ENCODE results near the gene ACOX1.

Gene ACOX1

DNA sequence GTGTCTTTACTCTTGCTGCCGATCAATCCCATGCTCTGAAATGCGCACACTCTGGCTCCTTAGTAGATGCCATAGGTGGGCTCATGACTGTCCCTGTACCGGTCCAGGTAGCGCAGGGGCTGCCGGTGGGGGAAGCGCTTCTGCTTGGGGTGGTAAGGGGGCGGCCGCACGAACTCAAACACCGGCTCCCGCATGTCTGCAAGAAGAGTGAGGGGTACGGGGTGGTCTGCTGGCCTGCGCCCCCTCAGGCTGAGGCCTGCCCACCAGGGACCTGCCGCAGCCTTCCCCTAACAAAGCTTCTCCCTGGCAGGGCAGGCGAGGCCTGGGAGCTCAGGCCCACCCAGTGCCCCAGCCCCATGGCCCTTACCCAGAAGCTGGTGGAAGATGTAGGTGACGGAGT lies 80.2 kb downstream of the ACOX1 start:
- no peak for DNase-seq (ENCODE audit: extremely low read depth, low read depth)
- TF ChIP-seq, protein P1, sequence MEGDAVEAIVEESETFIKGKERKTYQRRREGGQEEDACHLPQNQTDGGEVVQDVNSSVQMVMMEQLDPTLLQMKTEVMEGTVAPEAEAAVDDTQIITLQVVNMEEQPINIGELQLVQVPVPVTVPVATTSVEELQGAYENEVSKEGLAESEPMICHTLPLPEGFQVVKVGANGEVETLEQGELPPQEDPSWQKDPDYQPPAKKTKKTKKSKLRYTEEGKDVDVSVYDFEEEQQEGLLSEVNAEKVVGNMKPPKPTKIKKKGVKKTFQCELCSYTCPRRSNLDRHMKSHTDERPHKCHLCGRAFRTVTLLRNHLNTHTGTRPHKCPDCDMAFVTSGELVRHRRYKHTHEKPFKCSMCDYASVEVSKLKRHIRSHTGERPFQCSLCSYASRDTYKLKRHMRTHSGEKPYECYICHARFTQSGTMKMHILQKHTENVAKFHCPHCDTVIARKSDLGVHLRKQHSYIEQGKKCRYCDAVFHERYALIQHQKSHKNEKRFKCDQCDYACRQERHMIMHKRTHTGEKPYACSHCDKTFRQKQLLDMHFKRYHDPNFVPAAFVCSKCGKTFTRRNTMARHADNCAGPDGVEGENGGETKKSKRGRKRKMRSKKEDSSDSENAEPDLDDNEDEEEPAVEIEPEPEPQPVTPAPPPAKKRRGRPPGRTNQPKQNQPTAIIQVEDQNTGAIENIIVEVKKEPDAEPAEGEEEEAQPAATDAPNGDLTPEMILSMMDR (IDR thresholded peaks at IDR 0.05; ENCODE audit: low read depth, low read length): no peak

DNA sequence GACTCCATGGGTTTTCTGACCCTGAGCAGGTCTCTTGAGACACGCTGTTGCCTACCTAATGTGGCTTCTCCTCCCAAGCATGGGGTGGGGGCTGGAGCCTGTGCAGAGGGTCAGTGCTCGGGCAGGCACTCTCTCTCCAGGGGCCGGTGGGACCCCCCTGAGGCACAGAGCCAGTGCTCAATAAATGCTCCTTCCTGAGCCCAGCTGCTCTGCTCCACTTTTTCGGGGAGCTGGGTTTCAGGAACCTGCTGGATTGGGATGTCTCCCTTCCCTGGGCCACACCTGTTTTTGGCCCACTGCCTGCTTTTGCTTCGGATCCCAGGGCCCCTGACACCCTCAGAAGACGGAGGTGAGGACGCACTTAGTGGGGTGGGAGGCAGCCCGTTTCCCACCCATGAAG lies 80.9 kb downstream of the ACOX1 start:
- no peak for DNase-seq (ENCODE audit: extremely low read depth, low read depth)
- TF ChIP-seq, protein P1 (IDR thresholded peaks at IDR 0.05; ENCODE audit: low read depth, low read length): no peak

DNA sequence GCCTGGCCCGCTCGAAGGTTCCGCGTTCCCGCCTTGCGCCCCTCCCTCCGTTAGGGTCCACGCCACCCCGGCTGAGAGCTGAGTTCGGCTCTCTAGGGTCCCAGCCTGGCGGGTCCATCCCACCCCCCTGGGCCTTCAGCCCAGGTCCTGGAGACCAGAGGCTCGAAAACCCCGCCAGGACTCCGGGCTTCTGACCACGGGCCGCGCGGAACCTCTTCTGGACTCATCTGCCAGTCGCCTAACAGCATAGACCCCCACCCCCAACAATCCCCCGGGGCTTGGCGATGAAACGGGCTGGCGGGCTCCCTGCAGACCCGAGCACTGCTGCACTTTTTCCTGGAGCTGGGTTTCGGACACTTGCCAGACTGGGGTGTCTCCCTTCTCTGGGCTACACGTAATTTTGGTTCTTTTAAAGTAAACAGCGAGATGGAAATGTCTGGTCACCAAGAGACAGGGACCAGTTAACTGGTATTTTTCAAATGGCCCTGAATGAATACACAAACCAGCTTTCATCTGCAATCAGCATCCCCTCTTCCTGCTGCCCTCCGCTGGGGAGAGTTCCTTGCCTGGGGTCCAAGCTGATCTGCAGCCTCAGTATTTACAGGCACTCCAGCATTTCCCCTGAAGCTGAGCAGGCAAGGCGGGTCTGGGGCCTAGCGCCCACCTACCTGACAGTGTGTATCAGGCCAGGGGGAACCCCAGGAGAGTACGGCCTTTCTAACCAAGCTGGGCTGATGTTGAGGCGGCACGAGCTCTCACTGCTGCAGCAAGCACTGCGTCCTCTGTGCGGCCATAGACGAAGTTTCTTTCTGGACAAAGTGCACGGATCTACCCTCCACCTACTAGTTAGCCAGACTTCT lies 81.6 kb downstream of the ACOX1 start:
- DNase-seq (ENCODE audit: extremely low read depth, low read depth): no peak

DNA sequence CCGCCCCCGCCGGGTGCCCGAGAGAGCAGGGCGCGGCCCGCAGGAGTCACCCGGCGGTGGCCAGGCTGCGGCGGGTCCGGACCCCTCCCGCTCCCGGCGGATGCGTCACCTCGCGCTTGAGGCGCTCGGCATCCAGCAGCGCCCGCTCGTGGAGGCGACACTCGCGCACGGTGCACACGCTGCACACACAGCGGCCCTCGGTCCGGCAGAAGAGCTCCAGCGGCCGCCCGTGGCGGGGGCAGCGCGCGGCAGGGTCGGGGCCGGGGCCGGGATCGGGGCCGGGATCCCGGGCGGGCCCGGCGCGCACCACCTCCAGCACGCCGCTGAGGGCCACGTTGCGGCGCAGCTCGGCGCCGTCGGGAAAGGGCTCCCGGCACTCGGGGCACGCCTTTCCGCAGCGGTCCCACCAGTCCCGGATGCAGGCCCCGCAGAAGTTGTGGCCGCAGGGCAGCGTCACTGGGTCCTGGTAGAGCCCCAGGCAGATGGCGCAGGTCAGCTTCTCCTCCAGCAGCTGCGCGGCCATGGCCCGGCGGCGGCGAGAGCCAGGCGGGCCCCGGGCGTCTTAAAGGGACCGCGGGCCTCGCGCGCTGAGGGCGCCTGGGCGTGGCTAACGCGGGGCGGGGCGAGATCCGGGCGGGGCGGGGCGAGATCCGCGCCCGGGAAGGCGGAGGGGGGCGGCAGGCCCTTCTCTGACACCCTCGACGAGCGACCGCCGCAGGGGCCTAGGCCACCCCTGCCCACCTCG lies 82.4 kb downstream of the ACOX1 start, which contains the start of gene TRIM65:
Gene TRIM65, minus strand, starts transcription at position 537 of the 745 bp plus-strand sequence. Its CDS starts 14 bp downstream, at position 523.
- DNase-seq (ENCODE audit: extremely low read depth, low read depth): peak; percentile 46
- TF ChIP-seq, protein P1 (IDR thresholded peaks at IDR 0.05; ENCODE audit: low read depth, low read length): peak; percentile 34

More for the DNA sequence above, 81.6 kb downstream of the ACOX1 start:
- TF ChIP-seq, protein P1 (IDR thresholded peaks at IDR 0.05; ENCODE audit: low read depth, low read length): no peak

DNA sequence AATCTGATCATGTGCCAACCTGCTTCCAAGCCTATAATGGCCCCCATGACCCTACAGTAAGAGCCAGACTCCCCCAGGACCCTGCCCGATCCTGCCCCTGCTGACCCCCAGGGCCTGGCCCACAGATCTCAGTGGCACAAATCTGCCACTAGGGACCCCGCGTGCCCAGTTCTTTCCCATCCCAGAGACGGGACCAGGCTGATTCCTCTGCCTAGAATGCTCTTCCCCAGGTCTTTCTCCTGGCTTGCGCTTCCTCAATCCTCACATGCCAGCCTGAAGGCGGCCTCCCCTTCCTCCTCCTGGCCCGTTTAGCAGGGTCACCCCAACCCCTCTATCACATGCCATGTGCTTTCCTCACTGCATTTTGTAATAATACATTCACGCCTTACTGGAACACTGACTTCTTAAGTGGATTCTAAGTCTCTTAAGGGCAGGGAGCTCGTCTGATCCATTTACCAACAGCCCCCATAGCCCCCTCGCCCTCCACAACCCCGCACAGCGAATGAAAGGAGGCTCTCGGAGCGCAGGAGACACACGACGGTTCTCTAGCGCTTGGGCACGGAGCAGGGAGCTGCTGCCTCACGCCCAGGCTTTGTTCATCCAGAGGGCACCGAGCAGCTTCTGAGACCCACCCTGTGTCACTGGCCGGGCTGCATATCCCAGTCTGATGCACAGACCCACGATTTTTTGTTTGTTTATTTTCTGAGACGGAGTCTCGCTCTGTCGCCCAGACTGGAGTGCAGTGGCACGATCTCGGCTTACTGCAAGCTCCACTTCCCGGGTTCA lies 83.4 kb downstream of the ACOX1 start:
- DNase-seq (ENCODE audit: extremely low read depth, low read depth): no peak

DNA sequence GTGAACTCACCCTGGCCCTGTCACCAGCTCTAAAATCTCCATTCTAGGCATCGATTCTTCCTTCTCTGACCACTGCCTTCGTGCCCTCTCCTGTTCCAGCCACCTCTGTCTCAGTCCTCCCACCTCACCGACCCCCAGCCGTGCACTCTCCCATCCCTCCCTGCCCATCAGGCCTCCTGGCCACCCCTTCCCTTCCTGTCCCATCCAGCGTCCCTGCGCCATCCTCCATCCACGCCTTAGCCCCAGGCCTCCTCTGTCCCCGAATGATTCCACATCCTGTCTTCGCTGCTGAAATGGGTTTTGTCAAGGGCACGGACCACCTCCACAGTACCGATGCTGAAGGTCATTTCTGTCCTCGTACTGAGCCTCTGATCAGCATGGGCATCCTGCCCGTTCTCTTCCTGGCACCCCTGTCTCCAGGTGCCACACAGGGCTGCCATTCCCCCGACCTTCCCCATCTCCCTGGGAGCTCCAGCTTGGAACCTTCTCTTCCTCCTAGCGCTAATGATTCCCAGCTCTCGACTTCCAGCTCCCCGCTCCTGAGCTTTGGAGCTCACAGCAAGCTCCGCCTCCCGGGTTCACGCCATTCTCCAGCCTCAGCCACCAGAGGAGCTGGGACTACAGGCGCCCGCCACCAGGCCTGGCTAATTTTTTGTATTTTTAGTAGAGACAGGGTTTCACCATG lies 84.8 kb downstream of the ACOX1 start:
- no peak for DNase-seq (ENCODE audit: extremely low read depth, low read depth)
- TF ChIP-seq, protein P1 (IDR thresholded peaks at IDR 0.05; ENCODE audit: low read depth, low read length): no peak

More for the DNA sequence above, 83.4 kb downstream of the ACOX1 start:
- TF ChIP-seq, protein P1 (IDR thresholded peaks at IDR 0.05; ENCODE audit: low read depth, low read length): peak; percentile 37
